ENCODE results near the gene AGMO. TPM values are rescaled to one million over a fixed set of nuclear protein-coding genes. Genes with fewer than 3 reads are reported as not detected.

AGMO gene
- total and polyA plus RNA-seq, 10 of the 15 experiments (the other 5 are each of a cell fraction or from before 2014, with no cell fraction given), result 0.11 to 0.29 TPM; not detected in 8

GRCh38 chr7:15159261-15159660 lies 402.6 kb downstream of the AGMO start (continued):
- TF ChIP-seq NRF1 (conservative IDR thresholded peaks at IDR 0.05; ENCODE audit: low read depth, low read length) (no peak), SMC3 (IDR thresholded peaks at IDR 0.05; ENCODE audit: borderline replicate concordance, low read length) (no peak)

- 0% methylated on average over 3 of the region's 3 CpGs for WGBS (ENCODE audit: insufficient coverage, insufficient replicate concordance, low lambda C conversion rate, missing lambda C conversion rate)
- FAIRE-seq, result no peak
- CTCF ChIA-PET, result no interaction called here
Observed at GRCh38 chr7:15158141-15158810, 403.5 kb downstream of the AGMO start.

More at GRCh38 chr7:15158141-15158810, 403.5 kb downstream of the AGMO start:
- ATAC-seq (no peak), DNase-seq (ENCODE audit: low read depth, low spot score) (no peak)
- intact Hi-C loops (cut with micrococcal nuclease; ENCODE audit: unreplicated experiment), result no loop called here
- no peaks in the 10 kb centered on the region for H3K79me2 ChIP-seq (ENCODE audit: control insufficient read depth, insufficient read depth, low read length)
- no peak overlapping the region for H3K4me2 ChIP-seq (ENCODE audit: control insufficient read depth, insufficient read depth)
- no TSS peak for BruUV-seq (replicated peaks)
- no peak overlapping the region for H3K27ac ChIP-seq (ENCODE audit: control insufficient read depth, insufficient read depth)
- no peak overlapping the region for H2AFZ ChIP-seq (ENCODE audit: control insufficient read depth, low read depth, low read length)
- ChIA-PET SMC1A (ENCODE audit: uncharacterized antibody, unreplicated experiment) (no interaction called here), POLR2A (no interaction called here), RAD21 (ENCODE audit: unreplicated experiment) (no interaction called here)
- H3K27me3 ChIP-seq (replicated peaks in 1 of 2; ENCODE audit: control insufficient read depth in 2 of 2, insufficient read depth in 2 of 2, low read length in 1 of 2), result no peaks in the 10 kb centered on the region
- in situ Hi-C loops (cut with MboI), result no loop called here
- no peaks in the 10 kb centered on the region for H3K9me3 ChIP-seq (replicated peaks; ENCODE audit: control insufficient read depth, insufficient read depth, low read length)
- no peaks in the 10 kb centered on the region for H3K36me3 ChIP-seq (ENCODE audit: control insufficient read depth in 2 of 2, insufficient read depth in 2 of 2, low read length in 1 of 2)
- no peak overlapping the region for H3K9ac ChIP-seq (ENCODE audit: control insufficient read depth, insufficient read depth, low read length)
- no peak for TF ChIP-seq FOS (IDR thresholded peaks at IDR 0.05; ENCODE audit: borderline replicate concordance, extremely low read depth, insufficient read length)
- TF ChIP-seq SUPT20H (IDR thresholded peaks at IDR 0.05; ENCODE audit: borderline replicate concordance, control insufficient read depth, low read depth, low read length), result no peak
- TF ChIP-seq NFIC (IDR thresholded peaks at IDR 0.05; ENCODE audit: low read depth, low read length), result no peak
- no peak for TF ChIP-seq MYC (IDR thresholded peaks at IDR 0.05; ENCODE audit: insufficient read depth, insufficient read length, insufficient replicate concordance, low read length, severe bottlenecking)
- no peak for TF ChIP-seq ETV6 (conservative IDR thresholded peaks at IDR 0.05 in 1 of 2, IDR thresholded peaks at IDR 0.05 in 1 of 2; ENCODE audit: borderline replicate concordance in 1 of 2, low read depth in 1 of 2)
- TF ChIP-seq NFXL1 (IDR thresholded peaks at IDR 0.05; ENCODE audit: borderline replicate concordance), result no peak
- TF ChIP-seq, protein P1, sequence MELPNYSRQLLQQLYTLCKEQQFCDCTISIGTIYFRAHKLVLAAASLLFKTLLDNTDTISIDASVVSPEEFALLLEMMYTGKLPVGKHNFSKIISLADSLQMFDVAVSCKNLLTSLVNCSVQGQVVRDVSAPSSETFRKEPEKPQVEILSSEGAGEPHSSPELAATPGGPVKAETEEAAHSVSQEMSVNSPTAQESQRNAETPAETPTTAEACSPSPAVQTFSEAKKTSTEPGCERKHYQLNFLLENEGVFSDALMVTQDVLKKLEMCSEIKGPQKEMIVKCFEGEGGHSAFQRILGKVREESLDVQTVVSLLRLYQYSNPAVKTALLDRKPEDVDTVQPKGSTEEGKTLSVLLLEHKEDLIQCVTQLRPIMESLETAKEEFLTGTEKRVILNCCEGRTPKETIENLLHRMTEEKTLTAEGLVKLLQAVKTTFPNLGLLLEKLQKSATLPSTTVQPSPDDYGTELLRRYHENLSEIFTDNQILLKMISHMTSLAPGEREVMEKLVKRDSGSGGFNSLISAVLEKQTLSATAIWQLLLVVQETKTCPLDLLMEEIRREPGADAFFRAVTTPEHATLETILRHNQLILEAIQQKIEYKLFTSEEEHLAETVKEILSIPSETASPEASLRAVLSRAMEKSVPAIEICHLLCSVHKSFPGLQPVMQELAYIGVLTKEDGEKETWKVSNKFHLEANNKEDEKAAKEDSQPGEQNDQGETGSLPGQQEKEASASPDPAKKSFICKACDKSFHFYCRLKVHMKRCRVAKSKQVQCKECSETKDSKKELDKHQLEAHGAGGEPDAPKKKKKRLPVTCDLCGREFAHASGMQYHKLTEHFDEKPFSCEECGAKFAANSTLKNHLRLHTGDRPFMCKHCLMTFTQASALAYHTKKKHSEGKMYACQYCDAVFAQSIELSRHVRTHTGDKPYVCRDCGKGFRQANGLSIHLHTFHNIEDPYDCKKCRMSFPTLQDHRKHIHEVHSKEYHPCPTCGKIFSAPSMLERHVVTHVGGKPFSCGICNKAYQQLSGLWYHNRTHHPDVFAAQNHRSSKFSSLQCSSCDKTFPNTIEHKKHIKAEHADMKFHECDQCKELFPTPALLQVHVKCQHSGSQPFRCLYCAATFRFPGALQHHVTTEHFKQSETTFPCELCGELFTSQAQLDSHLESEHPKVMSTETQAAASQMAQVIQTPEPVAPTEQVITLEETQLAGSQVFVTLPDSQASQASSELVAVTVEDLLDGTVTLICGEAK (IDR thresholded peaks at IDR 0.05; ENCODE audit: borderline replicate concordance), result no peak
- no peak for TF ChIP-seq SUZ12 (IDR thresholded peaks at IDR 0.05; ENCODE audit: unreplicated experiment)
- no peak for TF ChIP-seq CHD1 (IDR thresholded peaks at IDR 0.05; ENCODE audit: low read depth, low read length)
- TF ChIP-seq POLR2AphosphoS2 (IDR thresholded peaks at IDR 0.05; ENCODE audit: low read depth, low read length), result no peak
- no peak for TF ChIP-seq CBFB (IDR thresholded peaks at IDR 0.05; ENCODE audit: low read depth)
- no peak for TF ChIP-seq ZNF274 (IDR thresholded peaks at IDR 0.05; ENCODE audit: insufficient read depth, insufficient read length)
- TF ChIP-seq NR2C2 (IDR thresholded peaks at IDR 0.05; ENCODE audit: borderline replicate concordance, control insufficient read depth, insufficient read length, low read depth), result no peak
- no peak for TF ChIP-seq STAT1 (conservative IDR thresholded peaks at IDR 0.05)
- TF ChIP-seq MXI1 (IDR thresholded peaks at IDR 0.05; ENCODE audit: low read depth, low read length), result no peak
- no peak for TF ChIP-seq SMAD5 (IDR thresholded peaks at IDR 0.05; ENCODE audit: low read depth)
- no peak for TF ChIP-seq CREB1 (IDR thresholded peaks at IDR 0.05; ENCODE audit: low read depth)
- no peak for TF ChIP-seq NR2F1 (conservative IDR thresholded peaks at IDR 0.05)
- TF ChIP-seq RCOR1 (conservative IDR thresholded peaks at IDR 0.05; ENCODE audit: low read depth, low read length), result no peak
- H4K20me1 ChIP-seq (ENCODE audit: control insufficient read depth, insufficient read depth), result no peaks in the 10 kb centered on the region
- H3K4me1 ChIP-seq (ENCODE audit: control insufficient read depth, insufficient read depth, low read length), result no peaks in the 10 kb centered on the region
- H3K4me3 ChIP-seq, result no peak overlapping the region

All from GM12878 (cell line).